ENCODE data around the gene TPPP.

GRCh38 chr5:625516-625915, 67.6 kb downstream of the TPPP start:
- TF ChIP-seq PATZ1 (tag by site-specific recombination; IDR thresholded peaks at IDR 0.05): no peak
- TF ChIP-seq CTCF (tag by site-specific recombination; IDR thresholded peaks at IDR 0.05): no peak
- TF ChIP-seq HIC1 (tag by site-specific recombination; IDR thresholded peaks at IDR 0.05): no peak
- no peak for TF ChIP-seq ZNF530 (tag by site-specific recombination; IDR thresholded peaks at IDR 0.05; ENCODE audit: low read depth)
- TF ChIP-seq, protein P1, sequence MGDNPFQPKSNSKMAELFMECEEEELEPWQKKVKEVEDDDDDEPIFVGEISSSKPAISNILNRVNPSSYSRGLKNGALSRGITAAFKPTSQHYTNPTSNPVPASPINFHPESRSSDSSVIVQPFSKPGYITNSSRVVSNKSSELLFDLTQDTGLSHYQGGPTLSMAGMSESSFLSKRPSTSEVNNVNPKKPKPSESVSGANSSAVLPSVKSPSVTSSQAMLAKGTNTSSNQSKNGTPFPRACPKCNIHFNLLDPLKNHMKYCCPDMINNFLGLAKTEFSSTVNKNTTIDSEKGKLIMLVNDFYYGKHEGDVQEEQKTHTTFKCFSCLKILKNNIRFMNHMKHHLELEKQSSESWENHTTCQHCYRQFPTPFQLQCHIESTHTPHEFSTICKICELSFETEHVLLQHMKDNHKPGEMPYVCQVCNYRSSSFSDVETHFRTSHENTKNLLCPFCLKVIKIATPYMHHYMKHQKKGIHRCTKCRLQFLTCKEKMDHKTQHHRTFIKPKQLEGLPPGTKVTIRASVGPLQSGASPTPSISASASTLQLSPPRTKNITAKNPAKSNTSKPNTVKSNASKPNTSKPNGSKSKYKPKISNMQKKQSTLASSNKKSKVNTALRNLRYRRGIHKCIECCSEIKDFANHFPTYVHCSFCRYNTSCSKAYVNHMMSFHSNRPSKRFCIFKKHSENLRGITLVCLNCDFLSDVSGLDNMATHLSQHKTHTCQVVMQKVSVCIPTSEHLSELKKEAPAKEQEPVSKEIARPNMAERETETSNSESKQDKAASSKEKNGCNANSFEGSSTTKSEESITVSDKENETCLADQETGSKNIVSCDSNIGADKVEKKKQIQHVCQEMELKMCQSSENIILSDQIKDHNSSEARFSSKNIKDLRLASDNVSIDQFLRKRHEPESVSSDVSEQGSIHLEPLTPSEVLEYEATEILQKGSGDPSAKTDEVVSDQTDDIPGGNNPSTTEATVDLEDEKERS (tag by site-specific recombination; IDR thresholded peaks at IDR 0.05): no peak
- TF ChIP-seq, protein P2, sequence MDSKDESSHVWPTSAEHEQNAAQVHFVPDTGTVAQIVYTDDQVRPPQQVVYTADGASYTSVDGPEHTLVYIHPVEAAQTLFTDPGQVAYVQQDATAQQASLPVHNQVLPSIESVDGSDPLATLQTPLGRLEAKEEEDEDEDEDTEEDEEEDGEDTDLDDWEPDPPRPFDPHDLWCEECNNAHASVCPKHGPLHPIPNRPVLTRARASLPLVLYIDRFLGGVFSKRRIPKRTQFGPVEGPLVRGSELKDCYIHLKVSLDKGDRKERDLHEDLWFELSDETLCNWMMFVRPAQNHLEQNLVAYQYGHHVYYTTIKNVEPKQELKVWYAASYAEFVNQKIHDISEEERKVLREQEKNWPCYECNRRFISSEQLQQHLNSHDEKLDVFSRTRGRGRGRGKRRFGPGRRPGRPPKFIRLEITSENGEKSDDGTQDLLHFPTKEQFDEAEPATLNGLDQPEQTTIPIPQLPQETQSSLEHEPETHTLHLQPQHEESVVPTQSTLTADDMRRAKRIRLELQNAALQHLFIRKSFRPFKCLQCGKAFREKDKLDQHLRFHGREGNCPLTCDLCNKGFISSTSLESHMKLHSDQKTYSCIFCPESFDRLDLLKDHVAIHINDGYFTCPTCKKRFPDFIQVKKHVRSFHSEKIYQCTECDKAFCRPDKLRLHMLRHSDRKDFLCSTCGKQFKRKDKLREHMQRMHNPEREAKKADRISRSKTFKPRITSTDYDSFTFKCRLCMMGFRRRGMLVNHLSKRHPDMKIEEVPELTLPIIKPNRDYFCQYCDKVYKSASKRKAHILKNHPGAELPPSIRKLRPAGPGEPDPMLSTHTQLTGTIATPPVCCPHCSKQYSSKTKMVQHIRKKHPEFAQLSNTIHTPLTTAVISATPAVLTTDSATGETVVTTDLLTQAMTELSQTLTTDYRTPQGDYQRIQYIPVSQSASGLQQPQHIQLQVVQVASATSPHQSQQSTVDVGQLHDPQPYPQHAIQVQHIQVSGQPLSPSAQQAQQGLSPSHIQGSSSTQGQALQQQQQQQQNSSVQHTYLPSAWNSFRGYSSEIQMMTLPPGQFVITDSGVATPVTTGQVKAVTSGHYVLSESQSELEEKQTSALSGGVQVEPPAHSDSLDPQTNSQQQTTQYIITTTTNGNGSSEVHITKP (tag by site-specific recombination; IDR thresholded peaks at IDR 0.05): no peak
- TF ChIP-seq HOXA7 (CRISPR knock-in tag; IDR thresholded peaks at IDR 0.05; ENCODE audit: borderline replicate concordance): no peak
- TF ChIP-seq ZNF311 (tag by site-specific recombination; IDR thresholded peaks at IDR 0.05; ENCODE audit: borderline replicate concordance): no peak
- no peak for TF ChIP-seq ZNF169 (tag by site-specific recombination; IDR thresholded peaks at IDR 0.05)
- no peak for TF ChIP-seq ZEB2 (tag by site-specific recombination; IDR thresholded peaks at IDR 0.05)
- TF ChIP-seq ZBTB20 (tag by site-specific recombination; IDR thresholded peaks at IDR 0.05): no peak
- TF ChIP-seq ZNF146 (tag by site-specific recombination; IDR thresholded peaks at IDR 0.05): no peak
- TF ChIP-seq, protein P3, sequence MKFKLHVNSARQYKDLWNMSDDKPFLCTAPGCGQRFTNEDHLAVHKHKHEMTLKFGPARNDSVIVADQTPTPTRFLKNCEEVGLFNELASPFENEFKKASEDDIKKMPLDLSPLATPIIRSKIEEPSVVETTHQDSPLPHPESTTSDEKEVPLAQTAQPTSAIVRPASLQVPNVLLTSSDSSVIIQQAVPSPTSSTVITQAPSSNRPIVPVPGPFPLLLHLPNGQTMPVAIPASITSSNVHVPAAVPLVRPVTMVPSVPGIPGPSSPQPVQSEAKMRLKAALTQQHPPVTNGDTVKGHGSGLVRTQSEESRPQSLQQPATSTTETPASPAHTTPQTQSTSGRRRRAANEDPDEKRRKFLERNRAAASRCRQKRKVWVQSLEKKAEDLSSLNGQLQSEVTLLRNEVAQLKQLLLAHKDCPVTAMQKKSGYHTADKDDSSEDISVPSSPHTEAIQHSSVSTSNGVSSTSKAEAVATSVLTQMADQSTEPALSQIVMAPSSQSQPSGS (tag by site-specific recombination; IDR thresholded peaks at IDR 0.05; ENCODE audit: low read depth): no peak
- no peak for TF ChIP-seq ZNF274 (IDR thresholded peaks at IDR 0.05; ENCODE audit: low read length)
- no peak for TF ChIP-seq ZNF274 (tag by site-specific recombination; IDR thresholded peaks at IDR 0.05; ENCODE audit: borderline replicate concordance)

Measured in HEK293 (cell line).